ENCODE data around the gene BCO1.

Gene BCO1

GRCh38 chr16:81321039-81321438 lies 82.5 kb downstream of the BCO1 start:
- DNase-seq, result no peak

GRCh38 chr16:81321536-81321935 lies 83.0 kb downstream of the BCO1 start:
- DNase-seq, result no peak

GRCh38 chr16:81324808-81325207 lies 86.3 kb downstream of the BCO1 start:
- DNase-seq, result no peak

GRCh38 chr16:81327011-81327410 lies 88.5 kb downstream of the BCO1 start:
- no peak for DNase-seq

- no peak for DNase-seq
Observed at GRCh38 chr16:81327447-81328196, 89.1 kb downstream of the BCO1 start.

- DNase-seq, result no peak
Observed at GRCh38 chr16:81329947-81330346, 91.5 kb downstream of the BCO1 start.

GRCh38 chr16:81333356-81333755 lies 94.9 kb downstream of the BCO1 start:
- DNase-seq, result no peak

- DNase-seq, result no peak
Observed at GRCh38 chr16:81335669-81336068, 97.2 kb downstream of the BCO1 start.

GRCh38 chr16:81337097-81337496 lies 98.6 kb downstream of the BCO1 start:
- DNase-seq, result no peak

All from NCI-H446 treated with DMSO at 0.1 percent for 48 hours (cell line).